NCI-H526 (cell line): ENCODE data around the gene MAPK8IP1.

Experiments used
- DNase-seq, 2 experiments: peaks; one replicate each; lab custom pipeline; 2025; lab: John Stamatoyannopoulos, UW

MAPK8IP1 gene

DNA sequence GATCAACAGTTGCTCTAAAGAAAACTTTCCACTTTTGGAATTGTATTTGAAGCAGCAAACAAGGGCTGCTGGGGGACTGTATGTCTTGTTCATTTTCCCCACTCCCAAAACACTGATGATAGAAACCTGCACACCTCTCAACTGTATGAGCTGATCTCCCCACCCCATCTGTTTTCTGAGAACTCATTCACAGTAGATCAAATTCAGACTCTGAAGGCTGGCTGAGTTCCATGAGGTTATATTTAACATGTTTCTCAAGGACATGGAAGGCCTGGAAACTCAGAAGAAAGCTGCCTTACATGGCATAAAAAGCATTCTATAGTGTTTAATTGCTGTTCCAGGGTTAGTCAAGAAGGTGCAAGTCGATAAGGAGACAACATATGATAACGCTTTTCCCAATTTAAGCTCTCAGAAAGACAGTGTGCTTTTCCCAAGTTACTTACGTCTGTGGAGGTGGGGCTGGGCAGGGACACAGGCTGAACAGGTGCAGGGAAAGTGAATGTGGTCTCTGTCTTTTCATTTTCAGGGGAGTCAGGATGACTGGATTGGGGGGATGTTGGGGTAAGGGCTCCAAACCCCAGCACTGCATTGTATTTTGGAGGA is 60.0 kb downstream of the MAPK8IP1 start:
- DNase-seq = no peak

DNA sequence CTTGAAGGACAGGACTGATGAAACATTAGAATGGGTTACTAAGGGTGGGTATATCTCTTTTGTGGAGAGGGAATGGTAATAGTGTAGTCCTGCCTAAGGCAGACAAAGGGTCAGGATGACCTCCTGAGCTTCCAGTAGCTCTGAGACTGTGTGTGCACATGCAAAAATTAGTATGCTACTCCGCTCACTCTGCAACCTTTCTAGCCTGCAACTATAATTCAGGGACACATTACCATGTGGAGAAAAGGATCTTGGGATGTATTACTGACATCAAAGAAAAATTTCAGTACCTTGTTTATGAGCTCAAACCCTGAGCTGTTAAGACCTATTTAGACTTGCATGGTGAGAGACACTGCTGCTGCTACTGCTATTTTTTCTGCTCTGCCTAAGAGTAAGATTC is 62.4 kb downstream of the MAPK8IP1 start:
- DNase-seq = no peak

DNA sequence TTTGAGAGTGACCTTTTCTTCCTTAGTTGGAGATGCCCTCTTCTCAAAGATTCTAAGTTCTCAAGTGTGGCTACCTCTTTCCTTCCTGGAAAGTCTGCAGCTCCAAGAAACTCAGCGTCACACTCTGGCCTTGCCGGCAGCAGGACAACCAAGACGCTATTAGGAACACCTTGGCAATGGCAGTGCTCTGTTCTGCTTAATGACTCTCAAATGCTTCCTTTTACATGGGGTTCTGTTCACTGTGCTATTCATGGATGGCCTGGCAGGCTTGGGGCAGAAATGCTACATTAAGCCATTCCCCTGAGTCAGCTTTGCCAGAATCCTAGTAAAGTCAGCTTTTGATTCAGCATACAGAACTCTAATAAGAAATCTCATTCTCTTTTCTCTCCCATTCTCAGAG is 62.9 kb downstream of the MAPK8IP1 start:
- DNase-seq = no peak

DNA sequence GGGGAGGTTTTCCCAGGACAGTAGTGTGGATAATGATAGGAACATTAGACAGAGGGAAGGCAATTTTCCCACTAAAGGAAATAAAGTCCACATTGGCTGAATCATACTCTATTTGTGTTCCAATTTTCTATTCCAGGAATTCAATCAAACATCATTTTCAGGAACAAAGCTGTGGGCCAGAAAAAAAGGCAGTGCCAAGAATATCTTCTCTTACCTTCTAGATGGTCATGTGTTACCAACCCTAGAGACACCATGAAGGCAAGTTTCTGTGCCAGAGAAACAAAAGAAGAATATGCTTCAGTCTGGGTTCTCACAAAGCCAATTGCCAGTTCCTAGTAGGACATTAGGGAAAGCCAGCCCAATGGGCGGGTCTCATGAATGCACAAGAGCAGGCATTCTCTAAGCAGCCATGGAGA is 64.5 kb downstream of the MAPK8IP1 start:
- no peak for DNase-seq
